Pancreas (tissue), 10 donors: ENCODE measurements around the gene ZC3H13. TPM values are rescaled to one million over a fixed set of nuclear protein-coding genes. Genes with fewer than 3 reads are reported as not detected.
"Not testable (repeated sequence)": the region's sequence is repeated elsewhere in the genome, so short reads cannot be mapped to it uniquely, and the experiment has no call there.

Experiments
- ATAC-seq, 4 donors: fragments of 200-7000 bp; cut with Tn5 transposase; one replicate each; pipeline versions ENCODE4 v1.8.0 to v1.9.1; 2020; ENCODE audit warnings: mild to moderate bottlenecking in 4 of 4, moderate library complexity in 4 of 4
- DNase-seq, 6 donors: peaks; one replicate each; pipeline ENCODE4 v3.0.0-alpha.2; 2020
- FAIRE-seq: peaks from 2 replicates; lab custom pipeline; 2012; peaks lifted over from hg19 to GRCh38; lab: Jason Lieb, UNC
- H3K27ac ChIP-seq, 4 donors: fragments of 200-600 bp; sonication (generic); 1 replicate in 3 of 4; 2 replicates in 1 of 4; pipeline versions ENCODE4 v1.5.0 to v1.8.0; 2020
- H3K27me3 ChIP-seq, 4 donors: fragments of 200-600 bp; one replicate each; pipeline ENCODE4 v1.8.0; 2021
- H3K36me3 ChIP-seq, 3 donors: fragments of 200-600 bp; sonication (generic) in 1 of 3; one replicate each; pipeline versions ENCODE4 v1.5.0 to v1.8.0; 2020 to 2021
- H3K4me1 ChIP-seq, 3 donors: fragments of 200-600 bp; one replicate each; pipeline ENCODE4 v1.8.0; 2021
- H3K4me3 ChIP-seq, 4 donors: fragments of 200-600 bp; sonication (generic) in 2 of 4; one replicate each; pipeline versions ENCODE4 v1.5.0 to v1.8.0; 2020 to 2021
- H3K9me3 ChIP-seq, 4 donors: fragments of 200-600 bp; one replicate each; pipeline ENCODE4 v1.8.0; 2021
- CTCF ChIP-seq, 4 donors: fragments of 200-600 bp; sonication (generic) in 3 of 4; IDR thresholded peaks; one replicate each; pipeline versions ENCODE4 v1.5.0 to v1.8.0; 2021; ENCODE audit warnings: antibody characterized with exemption in 4 of 4
- WGBS, 2 donors: extraction: QIAGEN DNeasy Blood & Tissue Kit; methylation state at CpG; one replicate each; pipeline ENCODE4 v1.1.7; 2013; 5-methylcytosine and 5-hydroxymethylcytosine counted together
- intact Hi-C, 3 donors: fragments of 100-400 bp; cut with DNase I; formaldehyde crosslinking; loops; one replicate each; pipeline versions ENCODE4 v1.11.1 to v1.14.2; 2022
- polyA plus RNA-seq, 2 donors: library from polyadenylated mRNA; stranded (reverse); fragments of 200-250 nt; gene quantifications; one replicate each; pipeline ENCODE4 v1.2.3, GENCODE V29; 2013
- total RNA-seq, 6 donors: library from RNA; stranded (reverse); fragmentation: NEBNext Ultra II Directional in 4 of 6; extraction: Animal tissue kit (Norgen Biotek cat#: 25700) in 4 of 6; gene quantifications; one replicate each; pipeline versions ENCODE4 v1.2.1 to v1.2.4, GENCODE V29; 2021 to 2023
- donor health status: healthy with polysubstance abuse.
- donor health status: DM: no; HTN: no; CAD: no; lungs with moderate emphysema.
- donor health status: DM: no; HTN: no; CAD: no.
- donor health status: control.
- donor health status: control.
- donor health status: Bipolar disorder and iron deficiency.
- donor health status: DM: yes; HTN: yes; CAD: no.
- donor health status: DM: no; HTN: no; CAD: no.
- donor health status: DM: no; HTN: no; CAD: no.
- donor health status: DM: yes; HTN: yes; CAD: no.

Gene ZC3H13
- total and polyA plus RNA-seq, 8 donors = 7.6 to 24.1 (median 14.0) TPM

- ATAC-seq (no peak), DNase-seq (no peak), FAIRE-seq (no peak)
- 40 to 44% methylated on average over 2 of the region's 2 CpGs for WGBS, 2 donors
- Histone ChIP-seq H3K27me3 (no peaks in the 10 kb centered on the region), H3K36me3 (peaks cover 0 to 4% (median 0%) of the 10 kb centered on the region in 3 donors), H3K4me1 (peaks cover 0 to 19% (median 0%) of the 10 kb centered on the region in 3 donors), H3K27ac (no peak overlapping the region), H3K4me3 (no peak overlapping the region), H3K9me3 (no peaks in the 10 kb centered on the region)
- TF ChIP-seq CTCF (IDR thresholded peaks at IDR 0.05) = no peak
- intact Hi-C loops = no loop called here
Observed at GRCh38 chr13:45994752-45995151, 57.8 kb downstream of the ZC3H13 start.

GRCh38 chr13:45989607-45990006 lies 62.9 kb downstream of the ZC3H13 start:
- Histone ChIP-seq H3K36me3 (peaks cover 0 to 25% (median 0%) of the 10 kb centered on the region in 3 donors), H3K9me3 (no peaks in the 10 kb centered on the region), H3K27ac (no peak overlapping the region), H3K4me3 (no peak overlapping the region), H3K27me3 (no peaks in the 10 kb centered on the region), H3K4me1 (peaks cover 0 to 19% (median 0%) of the 10 kb centered on the region in 3 donors)
- intact Hi-C loops = no loop called here
- no peak for TF ChIP-seq CTCF (IDR thresholded peaks at IDR 0.05)
- FAIRE-seq = no peak
- DNase-seq = no peak
- peak in 3 of 4 donors; percentile 27 to 60 (median 35) for ATAC-seq

GRCh38 chr13:45981127-45981526 lies 71.4 kb downstream of the ZC3H13 start:
- ATAC-seq, DNase-seq, H3K27ac ChIP-seq, intact Hi-C loops, H3K9me3 ChIP-seq, H3K27me3 ChIP-seq, H3K4me1 ChIP-seq, H3K4me3 ChIP-seq, FAIRE-seq: not testable (repeated sequence)
- no CpG with 5 or more reads among the region's 2 CpGs for WGBS, 2 donors
- H3K36me3 ChIP-seq = peaks cover 0 to 22% (median 0%) of the 10 kb centered on the region in 3 donors

GRCh38 chr13:45975337-45975736 lies 77.2 kb downstream of the ZC3H13 start:
- no peaks in the 10 kb centered on the region for H3K4me1 ChIP-seq
- no peaks in the 10 kb centered on the region for H3K9me3 ChIP-seq
- H3K27me3 ChIP-seq = no peaks in the 10 kb centered on the region
- no peak overlapping the region for H3K27ac ChIP-seq
- no peak for DNase-seq
- no peak for ATAC-seq
- TF ChIP-seq CTCF (IDR thresholded peaks at IDR 0.05) = no peak
- intact Hi-C loops = no loop called here
- no peak overlapping the region for H3K4me3 ChIP-seq
- no peak for FAIRE-seq
- H3K36me3 ChIP-seq = peaks cover 0 to 27% (median 6%) of the 10 kb centered on the region in 3 donors
- 98% methylated on average over 29 of the region's 29 CpGs for WGBS, 2 donors

GRCh38 chr13:45974500-45974899 lies 78.0 kb downstream of the ZC3H13 start:
- H3K4me1 ChIP-seq = no peaks in the 10 kb centered on the region
- no peak for TF ChIP-seq CTCF (IDR thresholded peaks at IDR 0.05)
- no peak overlapping the region for H3K27ac ChIP-seq
- no peak overlapping the region for H3K4me3 ChIP-seq
- DNase-seq (no peak), FAIRE-seq (no peak), ATAC-seq (no peak)
- no peaks in the 10 kb centered on the region for H3K27me3 ChIP-seq
- H3K9me3 ChIP-seq = no peaks in the 10 kb centered on the region
- intact Hi-C loops = no loop called here
- 98 to 100% methylated on average over 2 of the region's 2 CpGs for WGBS, 2 donors
- H3K36me3 ChIP-seq = peaks cover 0 to 35% (median 6%) of the 10 kb centered on the region in 3 donors
